Stomach (tissue), 9 donors: ENCODE data around the gene ZNF526. TPM values are rescaled to one million over a fixed set of nuclear protein-coding genes. Genes with fewer than 3 reads are reported as not detected.

Source experiments
- DNase-seq, 2 donors: peaks; one replicate each; pipeline versions ENCODE4 v3.0.0 to v3.0.0-alpha.2; 2013 to 2019
- H3K27ac ChIP-seq, 5 donors: fragments of 200-600 bp in 4 of 5; sonication (generic) in 4 of 5; one replicate each; pipeline ENCODE4 v1.5.1; 2013 to 2019; ENCODE audit warnings: mild to moderate bottlenecking in 1 of 5, moderate library complexity in 1 of 5
- H3K27me3 ChIP-seq, 3 donors: fragments of 200-600 bp; sonication (generic); one replicate each; pipeline ENCODE4 v1.5.1; 2017 to 2019; ENCODE audit warnings: mixed run types in 1 of 3
- H3K36me3 ChIP-seq, 4 donors: fragments of 200-600 bp; sonication (generic); 1 replicate in 3 of 4; 2 replicates in 1 of 4; pipeline ENCODE4 v1.5.1; 2016 to 2019
- H3K4me1 ChIP-seq, 4 donors: fragments of 200-600 bp; sonication (generic); one replicate each; pipeline ENCODE4 v1.5.1; 2016 to 2019
- H3K4me3 ChIP-seq, 4 donors: fragments of 200-600 bp; sonication (generic) in 3 of 4; one replicate each; pipeline ENCODE4 v1.5.1; 2016 to 2019; ENCODE audit warnings: mild to moderate bottlenecking in 1 of 4
- H3K9me3 ChIP-seq, 4 donors: fragments of 200-600 bp; sonication (generic); one replicate each; pipeline ENCODE4 v1.5.1; 2016 to 2019
- EP300 ChIP-seq: sonication (generic); formaldehyde crosslinking; IDR thresholded peaks from one replicate; pipeline ENCODE4 v1.6.1; 2017; ENCODE audit warnings: antibody characterized with exemption
- POLR2A ChIP-seq, 4 donors: fragments of 450-650 bp; IDR thresholded peaks; one replicate each; pipeline ENCODE4 v1.6.1; 2016; ENCODE audit warnings: antibody characterized with exemption in 4 of 4, control low read depth in 2 of 4, mild to moderate bottlenecking in 1 of 4, moderate library complexity in 1 of 4
- POLR2AphosphoS5 ChIP-seq, 3 donors: sonication (generic); formaldehyde crosslinking; IDR thresholded peaks; one replicate each; pipeline ENCODE4 v1.6.1; 2016; ENCODE audit warnings: antibody characterized with exemption in 3 of 3
- WGBS, 5 donors: extraction: QIAGEN DNeasy Blood & Tissue Kit in 3 of 5; methylation state at CpG; one replicate each; pipeline versions ENCODE4 v1.1.5 to v1.1.7; 2013 to 2018; 5-methylcytosine and 5-hydroxymethylcytosine counted together
- intact Hi-C: fragments of 100-400 bp; cut with DNase I; formaldehyde crosslinking; loops from one replicate; pipeline ENCODE4 v1.15.1; 2023; ENCODE audit warnings: low total_unique reads
- polyA plus RNA-seq, 3 donors: library from polyadenylated mRNA; stranded (reverse); fragments of 200-250 nt; gene quantifications; one replicate each; pipeline ENCODE4 v1.2.3, GENCODE V29; 2013
- total RNA-seq, 5 donors: library from RNA; depleted of rRNA; stranded (reverse); fragments of >200 nt; gene quantifications; one replicate each; pipeline versions ENCODE4 v1.1.0 to v1.2.3, GENCODE V29; 2014 to 2016
- TF ChIP-seq, protein P1 (sequence below), 7 experiments: fragments of 450-650 bp in 4 of 7; fragments of 200-600 bp in 3 of 7; sonication (generic) in 3 of 7; IDR thresholded peaks; one replicate each; pipeline ENCODE4 v1.5.1; 2016 to 2019; ENCODE audit warnings: antibody characterized with exemption in 7 of 7, control low read depth in 2 of 7, mild to moderate bottlenecking in 1 of 7
- donor health status: healthy with polysubstance abuse.
- donor health status: Bipolar disorder and iron deficiency.
- donor health status: healthy.

ZNF526 gene
- total and polyA plus RNA-seq, 8 donors, result 2.4 to 12.0 (median 4.8) TPM

DNA sequence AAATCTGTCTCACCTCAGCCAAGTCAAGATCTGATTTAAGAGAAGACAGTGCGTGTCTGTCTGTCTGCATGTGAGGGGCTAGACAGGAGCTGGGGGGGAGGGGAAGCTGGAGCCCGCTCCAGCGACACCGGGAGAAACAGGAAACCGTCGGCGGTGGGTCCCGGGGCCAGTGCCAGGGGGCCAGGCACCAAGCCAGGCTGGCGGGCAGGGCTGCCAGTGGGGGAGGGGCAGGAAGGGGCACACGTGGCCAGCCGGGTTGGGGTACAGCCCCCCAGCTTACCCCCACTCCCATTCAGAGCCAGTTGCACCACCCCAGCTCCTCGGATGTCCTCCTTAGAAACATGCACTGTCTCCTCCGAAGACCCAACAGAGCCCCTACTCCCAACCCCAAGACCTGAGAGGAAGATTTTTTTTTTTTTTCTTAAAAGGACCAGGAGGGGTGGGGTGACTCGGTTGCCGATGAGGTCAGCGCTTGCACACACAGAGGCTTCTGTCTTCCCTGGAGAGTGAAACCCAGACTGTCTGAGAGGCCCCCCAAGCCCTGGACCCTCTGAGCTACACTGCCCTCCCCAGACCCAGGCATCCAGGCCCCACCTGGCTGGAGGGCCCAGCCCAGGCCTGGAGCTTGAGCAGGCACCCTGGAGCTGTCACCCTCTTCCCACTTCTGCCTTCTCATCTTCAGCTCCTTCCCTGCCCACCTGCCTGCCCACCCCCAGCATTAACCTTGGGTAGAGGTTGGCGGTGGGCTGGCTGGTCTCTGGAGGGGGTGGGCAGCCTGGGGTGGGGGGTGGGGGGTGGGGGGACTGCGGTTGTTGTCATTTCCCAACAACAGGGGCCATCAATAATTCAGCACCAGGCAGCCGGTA is 30.8 kb downstream of the ZNF526 start:
- Histone ChIP-seq H3K4me3 (peak overlapping the region; percentile 7 to 93 (median 22)), H3K27me3 (no peaks in the 10 kb centered on the region), H3K27ac (peak overlapping the region; percentile 47 to 100 (median 99)), H3K9me3 (no peaks in the 10 kb centered on the region), H3K36me3 (peaks cover 17 to 36% (median 26%) of the 10 kb centered on the region in 4 donors), H3K4me1 (peaks cover 40 to 79% (median 61%) of the 10 kb centered on the region in 4 donors)
- 17 to 25% (median 19%) methylated on average over 12 to 19 of the region's 19 CpGs for WGBS, 5 donors
- intact Hi-C loops, result no loop called here
- TF ChIP-seq, protein P1, sequence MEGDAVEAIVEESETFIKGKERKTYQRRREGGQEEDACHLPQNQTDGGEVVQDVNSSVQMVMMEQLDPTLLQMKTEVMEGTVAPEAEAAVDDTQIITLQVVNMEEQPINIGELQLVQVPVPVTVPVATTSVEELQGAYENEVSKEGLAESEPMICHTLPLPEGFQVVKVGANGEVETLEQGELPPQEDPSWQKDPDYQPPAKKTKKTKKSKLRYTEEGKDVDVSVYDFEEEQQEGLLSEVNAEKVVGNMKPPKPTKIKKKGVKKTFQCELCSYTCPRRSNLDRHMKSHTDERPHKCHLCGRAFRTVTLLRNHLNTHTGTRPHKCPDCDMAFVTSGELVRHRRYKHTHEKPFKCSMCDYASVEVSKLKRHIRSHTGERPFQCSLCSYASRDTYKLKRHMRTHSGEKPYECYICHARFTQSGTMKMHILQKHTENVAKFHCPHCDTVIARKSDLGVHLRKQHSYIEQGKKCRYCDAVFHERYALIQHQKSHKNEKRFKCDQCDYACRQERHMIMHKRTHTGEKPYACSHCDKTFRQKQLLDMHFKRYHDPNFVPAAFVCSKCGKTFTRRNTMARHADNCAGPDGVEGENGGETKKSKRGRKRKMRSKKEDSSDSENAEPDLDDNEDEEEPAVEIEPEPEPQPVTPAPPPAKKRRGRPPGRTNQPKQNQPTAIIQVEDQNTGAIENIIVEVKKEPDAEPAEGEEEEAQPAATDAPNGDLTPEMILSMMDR (IDR thresholded peaks at IDR 0.05), result no peak
- DNase-seq, result peak in 1 of 2 donors; percentile 69

DNA sequence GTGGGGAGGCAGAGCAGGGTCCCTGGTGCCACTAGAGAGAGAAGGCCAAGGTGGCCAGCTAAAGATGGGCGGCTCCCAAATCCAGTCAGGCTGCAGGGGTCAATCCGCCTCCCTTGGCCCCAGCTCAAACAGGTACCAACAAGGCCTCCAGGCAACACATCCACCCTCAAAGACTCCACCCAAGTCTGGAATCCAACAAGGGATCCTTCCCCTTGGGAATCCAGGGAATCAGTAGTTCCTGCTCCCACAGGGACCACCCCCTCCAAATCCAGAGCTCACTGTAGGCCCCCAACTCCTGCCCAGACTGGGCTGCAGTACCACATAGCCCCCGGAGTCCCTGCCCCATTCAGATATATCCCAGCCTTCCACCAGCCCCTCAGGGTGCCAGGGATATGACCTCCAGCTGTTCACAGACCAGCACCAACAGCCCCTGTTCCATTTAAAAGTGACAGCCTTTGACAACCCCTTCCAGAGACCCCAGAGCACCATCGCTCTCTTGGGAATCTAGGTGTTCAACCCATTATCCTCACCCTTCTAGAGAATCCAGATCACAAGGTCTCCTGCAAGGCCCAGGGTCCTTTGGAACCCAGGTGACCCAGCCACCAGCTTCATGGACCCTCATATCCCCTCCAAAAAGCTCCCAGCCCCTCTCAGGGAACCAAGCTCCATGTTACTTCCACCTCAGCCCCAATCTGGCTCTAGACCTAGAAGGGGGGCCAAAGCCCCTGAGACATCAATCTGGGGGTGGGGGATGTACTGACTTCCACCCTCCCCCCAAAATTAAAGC is 31.7 kb downstream of the ZNF526 start:
- H3K27ac ChIP-seq, result peak overlapping the region; percentile 58 to 100 (median 99)
- no peaks in the 10 kb centered on the region for H3K27me3 ChIP-seq
- no peaks in the 10 kb centered on the region for H3K9me3 ChIP-seq
- TF ChIP-seq POLR2A (IDR thresholded peaks at IDR 0.05) (no peak), POLR2AphosphoS5 (IDR thresholded peaks at IDR 0.05) (no peak)
- DNase-seq, result peak in 1 of 2 donors; percentile 60
- peaks cover 34 to 79% (median 58%) of the 10 kb centered on the region in 4 donors for H3K4me1 ChIP-seq
- peak overlapping the region; percentile 91 to 97 (median 92) for H3K4me3 ChIP-seq
- peaks cover 17 to 35% (median 26%) of the 10 kb centered on the region in 4 donors for H3K36me3 ChIP-seq
- 57 to 80% (median 72%) methylated on average over 4 of the region's 4 CpGs for WGBS, 5 donors
- intact Hi-C loops, result no loop called here

DNA sequence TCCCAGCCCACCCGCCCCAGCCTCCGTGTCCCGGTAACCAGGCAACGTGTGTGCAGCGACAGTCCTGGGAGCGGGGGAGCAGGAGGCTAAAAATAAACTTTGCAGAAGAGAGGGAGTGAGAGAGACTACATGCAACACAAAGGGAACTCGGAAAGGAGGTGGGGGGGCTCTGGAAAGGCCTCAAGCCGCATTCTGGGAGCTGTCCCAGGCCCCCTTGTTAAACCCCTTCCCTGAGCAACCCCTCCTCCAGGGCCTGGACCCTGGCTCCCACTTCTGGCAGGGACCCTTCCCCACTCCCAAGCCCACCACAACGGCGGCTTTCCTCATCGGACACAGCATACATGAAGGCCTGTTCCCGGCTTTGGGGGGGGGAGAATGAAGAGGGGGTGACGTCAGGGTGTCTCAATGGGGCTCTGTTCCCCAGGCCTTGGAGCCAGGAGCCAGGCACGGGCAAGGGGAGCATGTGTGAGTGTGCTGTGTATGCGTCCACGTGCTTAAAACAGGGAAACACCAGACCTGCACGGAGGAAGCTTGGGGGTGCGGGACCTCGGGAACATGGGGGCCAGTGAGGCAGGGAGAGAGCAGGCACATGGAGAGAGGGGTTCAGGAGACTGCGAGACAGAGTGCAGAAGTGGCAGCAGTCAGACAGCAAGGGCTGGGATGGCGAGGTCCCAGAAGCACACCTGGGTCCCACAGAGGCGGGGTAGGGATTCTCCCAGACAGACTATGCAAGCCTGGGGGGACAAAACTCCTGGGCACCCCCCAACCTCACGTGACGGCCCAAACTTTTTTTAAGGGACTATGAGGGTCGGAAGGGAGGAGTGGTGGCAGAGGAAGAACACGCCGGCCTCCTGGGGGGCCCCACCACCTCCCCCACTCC is 32.5 kb downstream of the ZNF526 start:
- no peak for TF ChIP-seq EP300
- TF ChIP-seq POLR2AphosphoS5 (IDR thresholded peaks at IDR 0.05), result peak in 1 of 3 donors; percentile 7
- DNase-seq, result peak in 1 of 2 donors; percentile 87
- H3K4me1 ChIP-seq, result peaks cover 34 to 72% (median 57%) of the 10 kb centered on the region in 4 donors

DNA sequence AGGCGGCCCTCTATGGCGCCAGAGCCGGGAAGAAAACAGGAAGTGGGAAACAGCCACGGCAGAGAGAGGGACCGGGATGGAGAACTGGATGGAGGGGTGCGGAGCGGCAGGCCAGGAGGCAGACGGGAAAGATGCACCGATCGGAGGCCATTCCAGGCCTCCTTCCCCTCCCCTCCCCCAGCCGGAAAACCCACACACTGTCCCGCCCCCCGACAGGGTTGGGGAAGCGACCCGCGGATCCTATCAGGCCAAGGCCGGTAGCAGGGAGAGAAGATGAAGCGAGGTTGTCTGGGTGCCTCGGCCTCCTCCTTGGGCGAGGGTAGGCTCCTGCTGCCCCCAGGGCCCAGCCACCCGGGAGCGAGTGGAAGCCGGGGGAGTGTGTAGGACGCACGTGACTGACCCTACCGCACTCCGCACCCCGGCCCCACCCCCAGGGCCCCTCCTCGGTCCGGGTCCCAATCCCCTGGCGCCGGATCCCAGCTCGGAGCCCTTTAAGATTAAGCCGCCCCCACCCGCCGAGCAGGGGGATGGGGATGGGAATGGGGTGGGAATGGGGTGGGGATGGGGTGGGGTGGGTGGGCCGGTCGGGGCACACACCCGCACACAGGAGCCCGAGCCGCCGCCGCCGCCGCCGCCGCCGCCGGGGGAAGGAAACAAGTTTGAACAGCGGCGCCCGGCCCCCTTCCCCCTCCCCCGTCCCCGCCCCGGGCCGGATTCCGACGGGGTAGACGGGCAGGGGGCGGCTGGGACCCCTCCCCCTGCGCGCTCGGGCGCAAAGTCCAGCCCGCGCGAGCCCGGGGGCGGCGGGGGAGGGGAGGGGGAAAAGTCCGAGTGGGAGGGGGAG is 33.4 kb downstream of the ZNF526 start:
- intact Hi-C loops, result no loop called here
- H3K36me3 ChIP-seq, result peaks cover 15 to 19% (median 18%) of the 10 kb centered on the region in 4 donors
- no peaks in the 10 kb centered on the region for H3K9me3 ChIP-seq
- TF ChIP-seq POLR2A (IDR thresholded peaks at IDR 0.05) (no peak), EP300 (no peak), POLR2AphosphoS5 (IDR thresholded peaks at IDR 0.05) (peak in 1 of 3 donors; percentile 24)
- TF ChIP-seq, protein P1 (IDR thresholded peaks at IDR 0.05), result no peak
- peaks cover 34 to 65% (median 56%) of the 10 kb centered on the region in 4 donors for H3K4me1 ChIP-seq
- H3K4me3 ChIP-seq, result peak overlapping the region; percentile 91 to 97 (median 92)
- H3K27ac ChIP-seq, result peak overlapping the region; percentile 99 to 100 (median 99)
- no peaks in the 10 kb centered on the region for H3K27me3 ChIP-seq
- WGBS, 5 donors, result 0 to 1% (median 0%) methylated on average over 13 to 65 of the region's 71 CpGs
- DNase-seq, result peak; percentile 62 to 89

More for the DNA sequence above, 32.5 kb downstream of the ZNF526 start:
- intact Hi-C loops, result no loop called here
- no peaks in the 10 kb centered on the region for H3K27me3 ChIP-seq
- H3K27ac ChIP-seq, result peak overlapping the region; percentile 99 to 100 (median 99)
- 3 to 11% (median 7%) methylated on average over 27 of the region's 27 CpGs for WGBS, 5 donors
- H3K4me3 ChIP-seq, result peak overlapping the region; percentile 91 to 97 (median 92)
- no peaks in the 10 kb centered on the region for H3K9me3 ChIP-seq
- H3K36me3 ChIP-seq, result peaks cover 17 to 27% (median 26%) of the 10 kb centered on the region in 4 donors
